ENCODE measurements around the gene REG3A. TPM values are rescaled to one million over a fixed set of nuclear protein-coding genes. Genes with fewer than 3 reads are reported as not detected.

The REG3A gene
- total RNA-seq: not detected

DNA sequence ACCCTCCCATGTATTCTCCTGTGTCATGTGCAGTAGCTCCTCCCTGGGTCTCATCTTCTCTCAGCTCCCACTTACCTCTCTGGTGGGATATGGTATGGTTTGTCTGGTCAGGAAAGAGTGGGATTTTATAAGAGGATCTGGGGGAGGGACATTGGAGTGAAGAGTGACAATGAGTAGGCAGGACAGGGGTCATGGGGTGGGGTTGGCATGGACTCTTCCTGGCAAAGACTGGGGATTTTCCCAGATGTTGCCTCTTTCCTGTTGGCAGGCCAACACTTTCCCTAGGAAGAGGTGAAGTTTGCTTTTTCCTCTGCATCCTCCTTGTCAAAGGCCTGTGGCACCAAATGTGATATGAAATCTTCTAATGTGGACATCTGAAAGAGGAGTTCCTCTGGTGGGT, at the start of gene REG3A:
Gene REG3A (minus strand): TSS at position 101 of the 400 bp plus-strand sequence. CDS start 348 bp downstream, outside the sequence.
- TF ChIP-seq, protein P1, sequence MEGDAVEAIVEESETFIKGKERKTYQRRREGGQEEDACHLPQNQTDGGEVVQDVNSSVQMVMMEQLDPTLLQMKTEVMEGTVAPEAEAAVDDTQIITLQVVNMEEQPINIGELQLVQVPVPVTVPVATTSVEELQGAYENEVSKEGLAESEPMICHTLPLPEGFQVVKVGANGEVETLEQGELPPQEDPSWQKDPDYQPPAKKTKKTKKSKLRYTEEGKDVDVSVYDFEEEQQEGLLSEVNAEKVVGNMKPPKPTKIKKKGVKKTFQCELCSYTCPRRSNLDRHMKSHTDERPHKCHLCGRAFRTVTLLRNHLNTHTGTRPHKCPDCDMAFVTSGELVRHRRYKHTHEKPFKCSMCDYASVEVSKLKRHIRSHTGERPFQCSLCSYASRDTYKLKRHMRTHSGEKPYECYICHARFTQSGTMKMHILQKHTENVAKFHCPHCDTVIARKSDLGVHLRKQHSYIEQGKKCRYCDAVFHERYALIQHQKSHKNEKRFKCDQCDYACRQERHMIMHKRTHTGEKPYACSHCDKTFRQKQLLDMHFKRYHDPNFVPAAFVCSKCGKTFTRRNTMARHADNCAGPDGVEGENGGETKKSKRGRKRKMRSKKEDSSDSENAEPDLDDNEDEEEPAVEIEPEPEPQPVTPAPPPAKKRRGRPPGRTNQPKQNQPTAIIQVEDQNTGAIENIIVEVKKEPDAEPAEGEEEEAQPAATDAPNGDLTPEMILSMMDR (IDR thresholded peaks at IDR 0.05; ENCODE audit: low read depth): no peak

- TF ChIP-seq, protein P1 (IDR thresholded peaks at IDR 0.05; ENCODE audit: low read depth): no peak
These were observed 41.2 kb upstream of the REG3A start for GRCh38 chr2:79200762-79201161.

DNA sequence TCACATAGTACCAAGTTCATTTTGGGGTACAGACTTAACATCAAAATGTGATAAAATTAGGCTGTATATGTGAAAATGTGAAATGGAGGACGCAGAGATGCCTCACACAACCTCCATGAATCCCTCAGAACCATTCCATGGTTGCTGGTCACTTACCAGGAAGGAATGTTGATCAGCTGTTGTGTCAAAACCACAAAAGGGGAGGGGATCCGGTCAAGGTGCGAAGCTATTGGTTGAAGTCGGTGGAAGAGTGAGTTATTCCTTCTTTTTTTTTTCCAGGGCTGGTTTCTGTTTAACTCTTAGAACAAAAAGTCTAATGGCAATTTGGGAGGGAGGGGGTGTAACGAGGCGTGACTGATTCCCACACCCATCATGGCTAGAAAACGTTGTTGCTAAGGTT, 32.3 kb upstream of the REG3A start:
- TF ChIP-seq, protein P1 (IDR thresholded peaks at IDR 0.05; ENCODE audit: low read depth): no peak

DNA sequence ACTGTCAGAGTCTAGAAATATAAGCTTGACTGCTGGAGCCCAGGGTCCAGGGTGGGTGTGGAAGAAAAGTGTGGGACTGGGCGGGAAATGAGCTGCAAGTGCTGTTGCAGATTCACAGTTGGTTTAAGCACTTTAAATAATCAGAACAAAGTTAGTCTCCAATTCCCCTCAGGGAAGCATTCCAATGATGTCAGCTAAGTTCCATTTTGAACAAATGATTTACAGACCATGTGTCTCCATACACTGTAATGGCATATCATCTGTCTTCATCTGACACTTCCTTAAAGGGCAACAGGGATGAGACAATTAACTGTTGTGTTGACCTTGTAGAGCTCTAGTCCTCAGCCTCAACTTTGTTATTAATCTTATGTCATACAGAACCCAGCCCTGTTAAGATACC, 31.5 kb upstream of the REG3A start:
- TF ChIP-seq, protein P1 (IDR thresholded peaks at IDR 0.05; ENCODE audit: low read depth): no peak

DNA sequence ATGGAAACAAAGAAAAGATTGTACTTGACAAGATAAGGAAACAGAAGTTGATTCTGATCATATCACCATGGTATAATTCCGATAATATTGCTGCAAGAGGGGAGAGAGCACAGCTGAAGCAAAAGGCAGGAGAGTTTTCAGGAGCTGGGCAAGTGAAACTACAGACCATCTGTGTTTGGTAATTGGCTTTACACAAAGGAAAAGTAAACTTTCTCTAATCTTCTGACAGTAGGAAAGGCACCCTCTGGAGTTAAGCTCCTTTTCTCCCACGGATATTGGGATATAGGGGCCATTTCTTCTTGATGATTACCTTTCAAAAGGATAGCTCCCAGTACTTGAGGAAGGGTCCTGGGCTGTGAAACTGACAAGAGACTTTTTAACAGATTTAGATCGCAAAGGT, 29.9 kb upstream of the REG3A start:
- TF ChIP-seq, protein P1 (IDR thresholded peaks at IDR 0.05; ENCODE audit: low read depth): no peak

GRCh38 chr2:79181617-79182016, 22.1 kb upstream of the REG3A start:
- TF ChIP-seq, protein P1 (IDR thresholded peaks at IDR 0.05; ENCODE audit: low read depth): no peak

DNA sequence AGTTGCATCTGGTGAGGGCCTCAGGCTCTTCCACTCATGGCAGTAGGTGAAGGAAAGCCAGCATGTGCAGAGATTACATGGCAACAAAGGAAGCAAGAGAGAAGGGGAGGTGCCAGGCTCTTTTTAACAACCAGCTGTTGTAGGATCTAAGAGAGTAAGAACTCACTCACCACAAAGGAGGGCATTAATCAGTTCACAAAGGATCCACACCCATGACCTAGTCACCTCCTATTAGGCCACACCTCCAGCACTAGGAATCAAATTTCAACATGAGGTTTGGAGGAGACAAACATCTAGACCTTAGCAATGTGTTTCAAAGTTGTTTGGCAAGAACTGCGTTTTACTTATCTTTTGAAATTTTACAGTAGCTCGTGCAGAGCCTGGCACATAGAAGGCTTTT, 20.5 kb upstream of the REG3A start:
- TF ChIP-seq, protein P1 (IDR thresholded peaks at IDR 0.05; ENCODE audit: low read depth): no peak
